ENCODE data around the gene GEMIN7.

The GEMIN7 gene

GRCh38 chr19:45063851-45064801 lies 14.9 kb upstream of the GEMIN7 start:
- Histone ChIP-seq H3K27me3 (ENCODE audit: control insufficient read depth, insufficient read depth, low read length) (no peaks in the 10 kb centered on the region), H3K4me3 (ENCODE audit: low read depth, low read length) (no peak overlapping the region), H3K36me3 (ENCODE audit: control insufficient read depth, insufficient read depth, low read length) (peaks cover 73% of the 10 kb centered on the region), H3K9me3 (ENCODE audit: control insufficient read depth, insufficient read depth, low read length) (no peaks in the 10 kb centered on the region), H3K4me1 (ENCODE audit: control insufficient read depth, insufficient read depth, low read length) (peaks cover 2% of the 10 kb centered on the region; the same call in 1 of the 2 replicates), H3K9ac (ENCODE audit: low read depth, low read length) (no peak overlapping the region; the same call in 1 of the 2 replicates), H3K27ac (ENCODE audit: low read depth, low read length) (no peak overlapping the region)

- no peak overlapping the region for H3K27ac ChIP-seq (ENCODE audit: low read depth, low read length)
- no peaks in the 10 kb centered on the region for H3K9me3 ChIP-seq (ENCODE audit: control insufficient read depth, insufficient read depth, low read length)
- peaks cover 74% of the 10 kb centered on the region for H3K36me3 ChIP-seq (ENCODE audit: control insufficient read depth, insufficient read depth, low read length)
- H3K4me3 ChIP-seq (ENCODE audit: low read depth, low read length), result no peak overlapping the region
- H3K27me3 ChIP-seq (ENCODE audit: control insufficient read depth, insufficient read depth, low read length), result no peaks in the 10 kb centered on the region
- no peaks in the 10 kb centered on the region for H3K4me1 ChIP-seq (ENCODE audit: control insufficient read depth, insufficient read depth, low read length)
- no peak overlapping the region for H3K9ac ChIP-seq (ENCODE audit: low read depth, low read length)
Measured at GRCh38 chr19:45066921-45067661, 12.0 kb upstream of the GEMIN7 start.

GRCh38 chr19:45068041-45068440 lies 11.0 kb upstream of the GEMIN7 start:
- Histone ChIP-seq H3K27ac (ENCODE audit: low read depth, low read length) (no peak overlapping the region), H3K36me3 (ENCODE audit: control insufficient read depth, insufficient read depth, low read length) (peaks cover 74% of the 10 kb centered on the region), H3K27me3 (ENCODE audit: control insufficient read depth, insufficient read depth, low read length) (no peaks in the 10 kb centered on the region), H3K4me1 (ENCODE audit: control insufficient read depth, insufficient read depth, low read length) (no peaks in the 10 kb centered on the region), H3K4me3 (ENCODE audit: low read depth, low read length) (no peak overlapping the region), H3K9ac (ENCODE audit: low read depth, low read length) (no peak overlapping the region), H3K9me3 (ENCODE audit: control insufficient read depth, insufficient read depth, low read length) (no peaks in the 10 kb centered on the region)

- H3K27me3 ChIP-seq (ENCODE audit: control insufficient read depth, insufficient read depth, low read length), result no peaks in the 10 kb centered on the region
- H3K9me3 ChIP-seq (ENCODE audit: control insufficient read depth, insufficient read depth, low read length), result no peaks in the 10 kb centered on the region
- no peaks in the 10 kb centered on the region for H3K4me1 ChIP-seq (ENCODE audit: control insufficient read depth, insufficient read depth, low read length)
- peaks cover 65% of the 10 kb centered on the region for H3K36me3 ChIP-seq (ENCODE audit: control insufficient read depth, insufficient read depth, low read length)
- H3K4me3 ChIP-seq (ENCODE audit: low read depth, low read length), result no peak overlapping the region
- H3K27ac ChIP-seq (ENCODE audit: low read depth, low read length), result no peak overlapping the region
- H3K9ac ChIP-seq (ENCODE audit: low read depth, low read length), result no peak overlapping the region
Measured at GRCh38 chr19:45069056-45069455, 10.0 kb upstream of the GEMIN7 start.

- Histone ChIP-seq H3K9ac (ENCODE audit: low read depth, low read length) (no peak overlapping the region), H3K27me3 (ENCODE audit: control insufficient read depth, insufficient read depth, low read length) (no peaks in the 10 kb centered on the region), H3K4me3 (ENCODE audit: low read depth, low read length) (no peak overlapping the region), H3K27ac (ENCODE audit: low read depth, low read length) (no peak overlapping the region), H3K9me3 (ENCODE audit: control insufficient read depth, insufficient read depth, low read length) (no peaks in the 10 kb centered on the region), H3K4me1 (ENCODE audit: control insufficient read depth, insufficient read depth, low read length) (peaks cover 7% of the 10 kb centered on the region; the same call in 1 of the 2 replicates), H3K36me3 (ENCODE audit: control insufficient read depth, insufficient read depth, low read length) (peaks cover 62% of the 10 kb centered on the region)
Measured at GRCh38 chr19:45070214-45070613, 8.8 kb upstream of the GEMIN7 start.

GRCh38 chr19:45070861-45071544 lies 8.1 kb upstream of the GEMIN7 start:
- no peak overlapping the region for H3K4me3 ChIP-seq (ENCODE audit: low read depth, low read length)
- H3K4me1 ChIP-seq (ENCODE audit: control insufficient read depth, insufficient read depth, low read length), result peaks cover 7% of the 10 kb centered on the region; the same call in 1 of the 2 replicates
- H3K27me3 ChIP-seq (ENCODE audit: control insufficient read depth, insufficient read depth, low read length), result no peaks in the 10 kb centered on the region
- H3K9ac ChIP-seq (ENCODE audit: low read depth, low read length), result no peak overlapping the region
- no peaks in the 10 kb centered on the region for H3K9me3 ChIP-seq (ENCODE audit: control insufficient read depth, insufficient read depth, low read length)
- H3K27ac ChIP-seq (ENCODE audit: low read depth, low read length), result no peak overlapping the region
- peaks cover 55% of the 10 kb centered on the region for H3K36me3 ChIP-seq (ENCODE audit: control insufficient read depth, insufficient read depth, low read length)

GRCh38 chr19:45071545-45071938 lies 7.5 kb upstream of the GEMIN7 start:
- Histone ChIP-seq H3K9me3 (ENCODE audit: control insufficient read depth, insufficient read depth, low read length) (no peaks in the 10 kb centered on the region), H3K27me3 (ENCODE audit: control insufficient read depth, insufficient read depth, low read length) (no peaks in the 10 kb centered on the region), H3K27ac (ENCODE audit: low read depth, low read length) (no peak overlapping the region), H3K4me1 (ENCODE audit: control insufficient read depth, insufficient read depth, low read length) (peaks cover 8% of the 10 kb centered on the region), H3K36me3 (ENCODE audit: control insufficient read depth, insufficient read depth, low read length) (peaks cover 54% of the 10 kb centered on the region), H3K9ac (ENCODE audit: low read depth, low read length) (no peak overlapping the region), H3K4me3 (ENCODE audit: low read depth, low read length) (no peak overlapping the region)

GRCh38 chr19:45071969-45072790 lies 6.9 kb upstream of the GEMIN7 start:
- Histone ChIP-seq H3K4me1 (ENCODE audit: control insufficient read depth, insufficient read depth, low read length) (peaks cover 15% of the 10 kb centered on the region), H3K4me3 (ENCODE audit: low read depth, low read length) (no peak overlapping the region)

GRCh38 chr19:45074744-45075300 lies 4.2 kb upstream of the GEMIN7 start:
- Histone ChIP-seq H3K27ac (ENCODE audit: low read depth, low read length) (peak overlapping the region; percentile 62), H3K4me3 (ENCODE audit: low read depth, low read length) (peak overlapping the region; percentile 90), H3K4me1 (ENCODE audit: control insufficient read depth, insufficient read depth, low read length) (peaks cover 29% of the 10 kb centered on the region), H3K9me3 (ENCODE audit: control insufficient read depth, insufficient read depth, low read length) (no peaks in the 10 kb centered on the region), H3K27me3 (ENCODE audit: control insufficient read depth, insufficient read depth, low read length) (no peaks in the 10 kb centered on the region), H3K9ac (ENCODE audit: low read depth, low read length) (no peak overlapping the region), H3K36me3 (ENCODE audit: control insufficient read depth, insufficient read depth, low read length) (peaks cover 36% of the 10 kb centered on the region)

More at GRCh38 chr19:45071969-45072790, 6.9 kb upstream of the GEMIN7 start:
- Histone ChIP-seq H3K9me3 (ENCODE audit: control insufficient read depth, insufficient read depth, low read length) (no peaks in the 10 kb centered on the region), H3K9ac (ENCODE audit: low read depth, low read length) (no peak overlapping the region), H3K27ac (ENCODE audit: low read depth, low read length) (no peak overlapping the region), H3K36me3 (ENCODE audit: control insufficient read depth, insufficient read depth, low read length) (peaks cover 48% of the 10 kb centered on the region), H3K27me3 (ENCODE audit: control insufficient read depth, insufficient read depth, low read length) (no peaks in the 10 kb centered on the region)

Data from HUES48 (cell line).